Osteoblast (primary cell): ENCODE data around the gene WDR31. TPM values are rescaled to one million over a fixed set of nuclear protein-coding genes. Genes with fewer than 3 reads are reported as not detected.

Source experiments
- DNase-seq: peaks from one replicate; pipeline ENCODE4 v3.0.0; 2011; ENCODE audit warnings: low spot score, mixed read lengths; ENCODE audit not compliant: insufficient read length; ENCODE audit errors: missing footprints
- H2AFZ ChIP-seq: 2 replicates; pipeline ENCODE4 v1.6.0; 2011; ENCODE audit warnings: mild to moderate bottlenecking, low read length
- H3K27ac ChIP-seq: 2 replicates; pipeline ENCODE4 v1.5.1; 2011; ENCODE audit warnings: mild to moderate bottlenecking, low read depth, low read length, moderate library complexity
- H3K27me3 ChIP-seq: 2 replicates; pipeline ENCODE4 v1.6.0; 2012; ENCODE audit warnings: mild to moderate bottlenecking, control low read depth, inconsistent platforms, low read length, moderate library complexity; ENCODE audit not compliant: insufficient read depth
- H3K36me3 ChIP-seq: 2 replicates; pipeline ENCODE4 v1.5.1; 2011; ENCODE audit warnings: mild to moderate bottlenecking, low read length, control low read depth, moderate library complexity; ENCODE audit not compliant: insufficient read depth
- H3K4me1 ChIP-seq: 2 replicates; pipeline ENCODE4 v1.5.1; 2011; ENCODE audit warnings: mild to moderate bottlenecking, low read length, control low read depth, moderate library complexity; ENCODE audit not compliant: insufficient read depth
- H3K4me2 ChIP-seq: 2 replicates; pipeline ENCODE4 v1.6.0; 2011; ENCODE audit warnings: mild to moderate bottlenecking, low read length; ENCODE audit not compliant: insufficient read depth
- H3K4me3 ChIP-seq: fragments of 200-600 bp; sonication (generic); 3 replicates; pipeline ENCODE4 v1.5.1; 2012; ENCODE audit warnings: mild to moderate bottlenecking, low read length, inconsistent platforms; ENCODE audit not compliant: insufficient read depth
- H3K79me2 ChIP-seq: 2 replicates; pipeline ENCODE4 v1.6.0; 2012; ENCODE audit warnings: mild to moderate bottlenecking, low read length, control low read depth, inconsistent platforms; ENCODE audit not compliant: insufficient read depth
- H3K9me3 ChIP-seq: 2 replicates; pipeline ENCODE4 v1.5.1; 2011; ENCODE audit warnings: low read depth, low read length, control low read depth
- H4K20me1 ChIP-seq: 2 replicates; pipeline ENCODE4 v1.6.0; 2012; ENCODE audit warnings: mild to moderate bottlenecking, low read length, control low read depth; ENCODE audit not compliant: insufficient read depth
- CTCF ChIP-seq: IDR thresholded peaks from 2 replicates; pipeline ENCODE4 v1.5.1; 2011; ENCODE audit warnings: mild to moderate bottlenecking, low read depth, low read length, moderate library complexity; ENCODE audit errors: extremely low read depth
- total RNA-seq: library from RNA; depleted of rRNA; stranded (reverse); fragments of >200 nt; gene quantifications from 2 replicates; pipeline ENCODE4 v1.2.3, GENCODE V29; 2012

The WDR31 gene
- total RNA-seq, 1 donor: 1.4 TPM

GRCh38 chr9:113328045-113328782, 11.9 kb downstream of the WDR31 start:
- no peak overlapping the region for H3K4me2 ChIP-seq
- H3K79me2 ChIP-seq: no peaks in the 10 kb centered on the region
- H3K36me3 ChIP-seq: no peaks in the 10 kb centered on the region
- no peak for DNase-seq
- H3K9me3 ChIP-seq: no peaks in the 10 kb centered on the region
- no peaks in the 10 kb centered on the region for H3K27me3 ChIP-seq
- no peak for TF ChIP-seq CTCF
- H3K4me3 ChIP-seq: no peak overlapping the region
- no peak overlapping the region for H2AFZ ChIP-seq
- H4K20me1 ChIP-seq: no peaks in the 10 kb centered on the region
- no peak overlapping the region for H3K27ac ChIP-seq
- no peaks in the 10 kb centered on the region for H3K4me1 ChIP-seq

GRCh38 chr9:113326230-113326629, 13.8 kb downstream of the WDR31 start:
- H4K20me1 ChIP-seq: no peaks in the 10 kb centered on the region
- H3K27ac ChIP-seq: no peak overlapping the region
- H3K9me3 ChIP-seq: no peaks in the 10 kb centered on the region
- DNase-seq: no peak
- no peaks in the 10 kb centered on the region for H3K79me2 ChIP-seq
- no peak overlapping the region for H3K4me3 ChIP-seq
- H3K36me3 ChIP-seq: no peaks in the 10 kb centered on the region
- no peak for TF ChIP-seq CTCF
- no peak overlapping the region for H2AFZ ChIP-seq
- H3K4me1 ChIP-seq: no peaks in the 10 kb centered on the region
- no peaks in the 10 kb centered on the region for H3K27me3 ChIP-seq
- no peak overlapping the region for H3K4me2 ChIP-seq

- no peak overlapping the region for H3K4me2 ChIP-seq
- H3K27me3 ChIP-seq: no peaks in the 10 kb centered on the region
- H4K20me1 ChIP-seq: no peaks in the 10 kb centered on the region
- H3K4me1 ChIP-seq: no peaks in the 10 kb centered on the region
- H3K79me2 ChIP-seq: no peaks in the 10 kb centered on the region
- H3K36me3 ChIP-seq: no peaks in the 10 kb centered on the region
- no peak for TF ChIP-seq CTCF
- no peak for DNase-seq
- no peak overlapping the region for H3K4me3 ChIP-seq
- no peaks in the 10 kb centered on the region for H3K9me3 ChIP-seq
- no peak overlapping the region for H3K27ac ChIP-seq
- H2AFZ ChIP-seq: no peak overlapping the region
Measured at GRCh38 chr9:113322671-113323070, 17.4 kb downstream of the WDR31 start.

- no peaks in the 10 kb centered on the region for H3K79me2 ChIP-seq
- no peak for DNase-seq
- no peaks in the 10 kb centered on the region for H3K4me1 ChIP-seq
- no peak overlapping the region for H3K4me3 ChIP-seq
- no peak overlapping the region for H3K27ac ChIP-seq
- no peak overlapping the region for H3K4me2 ChIP-seq
- H2AFZ ChIP-seq: no peak overlapping the region
- no peaks in the 10 kb centered on the region for H3K27me3 ChIP-seq
- no peaks in the 10 kb centered on the region for H3K36me3 ChIP-seq
- H3K9me3 ChIP-seq: no peaks in the 10 kb centered on the region
- H4K20me1 ChIP-seq: no peaks in the 10 kb centered on the region
- TF ChIP-seq CTCF: no peak
Measured at GRCh38 chr9:113320051-113320450, 20.0 kb downstream of the WDR31 start.
